ENCODE measurements around the gene CDC42EP1. TPM values are rescaled to one million over a fixed set of nuclear protein-coding genes. Genes with fewer than 3 reads are reported as not detected.
"Not testable (repeated sequence)": the region's sequence is repeated elsewhere in the genome, so short reads cannot be mapped to it uniquely, and the experiment has no call there.

CDC42EP1 gene
- total RNA-seq, 1 donor from 2014 or later, result 83.1 TPM

- intact Hi-C loops (cut with DNase I), result loop anchor here (5.0 kb wide), 1 partner anchor 975 kb away; no protein-coding TSS in a partner anchor
These were observed 42.4 kb downstream of the CDC42EP1 start for GRCh38 chr22:37602546-37603277.

GRCh38 chr22:37604074-37604473 lies 43.8 kb downstream of the CDC42EP1 start:
- no peak for DNase-seq (ENCODE audit: low spot score)
- ATAC-seq, result no peak
- intact Hi-C loops (cut with DNase I), result loop anchor here (5.0 kb wide), 1 partner anchor 973 kb away; no protein-coding TSS in a partner anchor

More at GRCh38 chr22:37602546-37603277, 42.4 kb downstream of the CDC42EP1 start:
- not testable (repeated sequence) for DNase-seq (ENCODE audit: low spot score); ATAC-seq

- DNase-seq (ENCODE audit: low spot score) (no peak), ATAC-seq (no peak)
- intact Hi-C loops (cut with DNase I), result loop anchor here (5.0 kb wide), 1 partner anchor 972 kb away; no protein-coding TSS in a partner anchor
These were observed 44.6 kb downstream of the CDC42EP1 start for GRCh38 chr22:37604875-37605274.

- ATAC-seq, result peak; percentile 34
- peak; percentile 91 for DNase-seq (ENCODE audit: low spot score)
- intact Hi-C loops (cut with DNase I), result no loop called here
These were observed 47.0 kb downstream of the CDC42EP1 start for GRCh38 chr22:37607010-37607934.

- intact Hi-C loops (cut with DNase I), result no loop called here
- peak; percentile 0 for ATAC-seq
- no peak for DNase-seq (ENCODE audit: low spot score)
These were observed 47.7 kb downstream of the CDC42EP1 start for GRCh38 chr22:37607935-37608476.

- intact Hi-C loops (cut with DNase I), result no loop called here
- ATAC-seq, result peak; percentile 91
- DNase-seq (ENCODE audit: low spot score), result peak; percentile 97
These were observed 48.4 kb downstream of the CDC42EP1 start, which contains the start of gene GGA1 for GRCh38 chr22:37608477-37609239. Gene GGA1 (plus strand): TSS chr22:37608834. CDS start chr22:37608861, 27 bp downstream.

GRCh38 chr22:37609240-37610152 lies 49.2 kb downstream of the CDC42EP1 start:
- ATAC-seq (no peak), DNase-seq (ENCODE audit: low spot score) (no peak)

GRCh38 chr22:37610153-37610475 lies 49.8 kb downstream of the CDC42EP1 start:
- DNase-seq (ENCODE audit: low spot score); ATAC-seq; intact Hi-C loops (cut with DNase I): not testable (repeated sequence)

More at GRCh38 chr22:37609240-37610152, 49.2 kb downstream of the CDC42EP1 start:
- intact Hi-C loops (cut with DNase I), result no loop called here

GRCh38 chr22:37610480-37611129 lies 50.3 kb downstream of the CDC42EP1 start:
- no peak for DNase-seq (ENCODE audit: low spot score)
- intact Hi-C loops (cut with DNase I), result no loop called here
- ATAC-seq, result no peak

- intact Hi-C loops (cut with DNase I), result no loop called here
- no peak for DNase-seq (ENCODE audit: low spot score)
- no peak for ATAC-seq
These were observed 50.9 kb downstream of the CDC42EP1 start for GRCh38 chr22:37611207-37611606.

GRCh38 chr22:37616201-37617083 lies 56.2 kb downstream of the CDC42EP1 start:
- DNase-seq (ENCODE audit: low spot score) (no peak), ATAC-seq (no peak)
- intact Hi-C loops (cut with DNase I), result no loop called here

GRCh38 chr22:37617431-37617830 lies 57.2 kb downstream of the CDC42EP1 start:
- ATAC-seq, result no peak
- intact Hi-C loops (cut with DNase I), result no loop called here
- DNase-seq (ENCODE audit: low spot score), result no peak

GRCh38 chr22:37618072-37618656 lies 57.9 kb downstream of the CDC42EP1 start:
- intact Hi-C loops (cut with DNase I), result no loop called here
- DNase-seq (ENCODE audit: low spot score), result no peak
- no peak for ATAC-seq

GRCh38 chr22:37618674-37619073 lies 58.4 kb downstream of the CDC42EP1 start:
- no peak for ATAC-seq
- intact Hi-C loops (cut with DNase I), result no loop called here
- no peak for DNase-seq (ENCODE audit: low spot score)
